ENCODE data around the gene SLAIN1.

SLAIN1 gene

GRCh38 chr13:77811981-77812380 lies 114.5 kb downstream of the SLAIN1 start:
- no peak for TF ChIP-seq CTCF (IDR thresholded peaks at IDR 0.05; ENCODE audit: low read depth, low read length)
- H3K4me3 ChIP-seq (replicated peaks in 1 of 2; ENCODE audit: low read depth in 2 of 2, low read length in 2 of 2): no peak overlapping the region
- no peak for DNase-seq (ENCODE audit: low read depth in 2 of 2)

Measured in cardiac fibroblast (primary cell).